Subcutaneous adipose tissue (tissue), 4 donors: Measurements from ENCODE around the gene NFATC2IP. TPM values are rescaled to one million over a fixed set of nuclear protein-coding genes. Genes with fewer than 3 reads are reported as not detected.

Source experiments
- CTCF ChIP-seq: fragments of 450-650 bp; IDR thresholded peaks from one replicate; pipeline ENCODE4 v1.5.1; 2016; ENCODE audit warnings: low read depth, mild to moderate bottlenecking, control low read depth, antibody characterized with exemption, moderate library complexity
- total RNA-seq, 4 donors: library from RNA; depleted of rRNA; stranded (reverse); fragments of >200 nt; gene quantifications; one replicate each; pipeline ENCODE4 v1.1.0, GENCODE V29; 2016

NFATC2IP gene
- total RNA-seq, 4 donors from 2014 or later: 18.2 to 33.5 (median 23.8) TPM

GRCh38 chr16:28937222-28937876 lies 13.4 kb upstream of the NFATC2IP start:
- no peak for TF ChIP-seq CTCF

DNA sequence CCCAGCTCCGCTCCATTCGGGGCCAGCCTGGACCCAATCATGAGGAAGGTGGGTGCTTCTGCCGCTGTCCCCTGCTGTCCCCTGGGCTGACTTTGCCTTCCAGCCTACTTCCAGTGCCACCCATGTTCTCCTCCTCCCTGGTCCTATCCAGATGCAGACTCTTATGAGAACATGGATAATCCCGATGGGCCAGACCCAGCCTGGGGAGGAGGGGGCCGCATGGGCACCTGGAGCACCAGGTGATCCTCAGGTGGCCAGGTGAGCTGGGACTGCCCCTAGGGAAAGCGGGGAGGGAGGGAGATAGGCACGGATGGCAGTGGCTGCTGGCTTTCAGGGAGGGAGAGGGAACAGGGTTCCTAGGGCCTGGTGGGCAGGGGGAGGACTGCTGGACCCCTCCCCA lies 12.0 kb upstream of the NFATC2IP start:
- no peak for TF ChIP-seq CTCF

DNA sequence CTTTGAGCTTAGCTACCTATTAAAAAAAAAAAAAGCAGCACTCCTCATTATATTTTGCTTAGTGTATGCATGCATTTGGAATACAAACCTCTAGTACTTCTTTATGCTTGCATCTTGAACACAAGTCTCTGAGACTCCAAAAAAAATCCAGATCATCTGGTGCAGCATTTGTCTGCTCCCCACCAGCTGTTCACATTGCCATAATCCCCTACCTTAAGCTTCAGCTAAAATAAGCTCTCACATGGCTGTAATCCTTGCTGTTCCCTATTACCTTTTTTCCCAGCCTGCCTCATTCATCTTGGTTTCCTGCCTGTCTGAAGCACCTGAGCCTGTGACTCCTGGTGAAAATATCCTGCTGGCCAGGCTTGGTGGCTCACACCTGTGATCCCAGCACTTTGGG lies 7.5 kb upstream of the NFATC2IP start:
- TF ChIP-seq CTCF: no peak

DNA sequence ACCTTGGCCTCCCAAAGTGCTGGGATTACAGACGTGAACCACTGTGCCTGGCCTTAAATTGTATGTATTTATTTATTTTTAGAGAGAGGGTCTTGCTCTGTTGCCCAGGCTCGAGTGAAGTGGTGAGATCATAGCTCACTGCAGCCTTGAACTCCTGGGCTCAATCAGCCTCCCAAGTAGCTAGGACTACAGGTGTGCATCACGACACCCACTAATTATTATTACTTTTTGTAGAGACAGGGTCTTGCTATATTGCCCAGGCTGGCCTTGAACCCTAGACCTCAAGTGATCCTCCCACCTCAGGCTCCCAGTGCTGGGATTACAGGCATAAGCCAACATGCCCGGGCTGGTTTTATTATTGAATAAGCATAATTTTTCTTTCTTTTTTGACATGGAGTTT lies 4.1 kb upstream of the NFATC2IP start:
- no peak for TF ChIP-seq CTCF

DNA sequence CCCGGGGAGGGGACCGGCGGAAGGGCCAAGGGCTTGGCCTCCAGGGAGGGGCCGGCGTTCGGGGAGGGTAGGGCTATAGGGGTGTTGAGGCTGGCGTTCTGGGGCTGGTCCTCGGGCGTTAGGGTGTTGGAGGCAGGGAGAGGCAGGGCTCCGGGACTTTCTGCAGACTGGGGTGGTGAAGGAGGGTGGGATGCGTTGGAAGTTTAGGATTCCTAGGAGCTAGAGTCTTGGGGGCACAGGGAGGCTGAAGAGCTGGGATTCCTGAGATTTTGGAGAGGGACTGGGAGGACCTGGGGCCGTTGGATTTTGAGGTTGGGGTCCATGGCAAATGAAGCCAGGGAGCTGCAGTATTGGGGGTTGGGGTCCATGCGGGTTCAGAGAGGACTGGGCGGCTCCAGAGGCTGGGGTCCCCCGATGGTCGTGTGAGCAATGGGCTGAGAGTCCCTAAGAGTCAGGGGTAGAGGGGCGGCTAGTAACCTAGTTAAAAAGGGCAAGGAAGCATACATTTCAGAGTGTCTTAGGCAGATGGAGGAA lies 740 bp downstream of the NFATC2IP start:
- TF ChIP-seq CTCF: no peak

- no peak for TF ChIP-seq CTCF
Measured at GRCh38 chr16:28958216-28958615, 7.5 kb downstream of the NFATC2IP start.

- no peak for TF ChIP-seq CTCF
Measured at GRCh38 chr16:28958836-28959235, 8.1 kb downstream of the NFATC2IP start.
